OCI-LY3 (cell line): ENCODE results near the gene RETN.
A peak's percentile ranks its signal among the peaks of the same experiment; 100 is the strongest.

Experiments
- EZH2phosphoT487 ChIP-seq: fragments of 200-600 bp; shearing (Covaris generic); IDR thresholded peaks from 2 replicates; pipeline ENCODE4 v1.6.1; 2018; ENCODE audit warnings: antibody characterized with exemption, mixed run types, low read depth
- TF ChIP-seq, protein P1 (sequence below): fragments of 200-600, 300-600 bp; sonication (generic); IDR thresholded peaks from 2 replicates; pipeline ENCODE4 v1.5.1; 2014; ENCODE audit warnings: antibody characterized with exemption, low read length, low read depth

DNA sequence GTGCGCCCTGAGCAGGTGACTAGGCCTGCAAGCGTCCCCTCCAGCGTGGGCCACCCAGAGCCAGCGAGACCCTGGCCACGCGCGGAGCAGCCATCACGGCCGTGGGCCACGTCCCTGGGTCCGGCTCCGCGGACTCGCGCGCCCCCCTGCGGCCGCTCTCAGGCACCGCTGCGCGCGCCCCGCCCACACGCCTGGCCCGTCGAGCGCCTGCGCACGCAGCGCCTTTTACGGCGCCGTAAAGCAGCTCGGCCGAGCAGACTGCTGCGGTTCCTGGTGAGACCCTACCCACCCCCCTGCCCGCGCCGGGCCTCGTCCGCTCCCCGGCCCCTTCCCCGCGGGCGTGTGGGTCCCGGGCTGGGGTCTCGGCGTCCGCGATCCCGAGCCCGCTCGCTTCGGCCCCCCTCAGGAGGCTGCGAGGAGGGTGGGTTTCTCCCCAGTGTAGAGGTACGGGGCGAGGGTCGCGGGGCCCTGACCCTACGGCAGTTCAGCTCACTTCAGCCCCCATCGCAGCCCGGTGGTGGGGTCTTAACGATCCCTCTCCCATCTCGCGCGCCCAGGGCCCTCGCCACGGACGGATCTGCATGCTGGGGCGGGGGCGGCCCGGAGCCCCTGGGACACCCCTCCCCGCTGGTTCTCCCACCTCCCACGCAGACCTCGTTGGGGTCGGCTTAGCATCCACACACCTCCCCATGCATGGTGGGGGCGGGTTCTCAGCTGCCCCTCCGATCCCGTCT is 11.9 kb downstream of the RETN start, which contains the start of gene TRAPPC5:
- TF ChIP-seq EZH2phosphoT487: no peak
- TF ChIP-seq, protein P1, sequence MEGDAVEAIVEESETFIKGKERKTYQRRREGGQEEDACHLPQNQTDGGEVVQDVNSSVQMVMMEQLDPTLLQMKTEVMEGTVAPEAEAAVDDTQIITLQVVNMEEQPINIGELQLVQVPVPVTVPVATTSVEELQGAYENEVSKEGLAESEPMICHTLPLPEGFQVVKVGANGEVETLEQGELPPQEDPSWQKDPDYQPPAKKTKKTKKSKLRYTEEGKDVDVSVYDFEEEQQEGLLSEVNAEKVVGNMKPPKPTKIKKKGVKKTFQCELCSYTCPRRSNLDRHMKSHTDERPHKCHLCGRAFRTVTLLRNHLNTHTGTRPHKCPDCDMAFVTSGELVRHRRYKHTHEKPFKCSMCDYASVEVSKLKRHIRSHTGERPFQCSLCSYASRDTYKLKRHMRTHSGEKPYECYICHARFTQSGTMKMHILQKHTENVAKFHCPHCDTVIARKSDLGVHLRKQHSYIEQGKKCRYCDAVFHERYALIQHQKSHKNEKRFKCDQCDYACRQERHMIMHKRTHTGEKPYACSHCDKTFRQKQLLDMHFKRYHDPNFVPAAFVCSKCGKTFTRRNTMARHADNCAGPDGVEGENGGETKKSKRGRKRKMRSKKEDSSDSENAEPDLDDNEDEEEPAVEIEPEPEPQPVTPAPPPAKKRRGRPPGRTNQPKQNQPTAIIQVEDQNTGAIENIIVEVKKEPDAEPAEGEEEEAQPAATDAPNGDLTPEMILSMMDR: peak; percentile 89
